ENCODE data around the gene KLHL10. TPM values are rescaled to one million over a fixed set of nuclear protein-coding genes. Genes with fewer than 3 reads are reported as not detected.
"Not testable (repeated sequence)": the region's sequence is repeated elsewhere in the genome, so short reads cannot be mapped to it uniquely, and the experiment has no call there.

KLHL10 gene
- total RNA-seq, 1 experiment from 2014 or later: not detected

- H3K4me3 ChIP-seq: no peak overlapping the region
- H3K9me3 ChIP-seq (replicated peaks): no peaks in the 10 kb centered on the region
- no peaks in the 10 kb centered on the region for H3K4me1 ChIP-seq (replicated peaks)
- no peak overlapping the region for H3K27ac ChIP-seq
- peaks cover 26% of the 10 kb centered on the region for H3K36me3 ChIP-seq
- DNase-seq (ENCODE audit: low read depth in 1 of 2, low spot score in 2 of 2): no peak
- no peaks in the 10 kb centered on the region for H3K27me3 ChIP-seq (replicated peaks)
Observed at GRCh38 chr17:41823141-41823524, 14.5 kb upstream of the KLHL10 start.

DNA sequence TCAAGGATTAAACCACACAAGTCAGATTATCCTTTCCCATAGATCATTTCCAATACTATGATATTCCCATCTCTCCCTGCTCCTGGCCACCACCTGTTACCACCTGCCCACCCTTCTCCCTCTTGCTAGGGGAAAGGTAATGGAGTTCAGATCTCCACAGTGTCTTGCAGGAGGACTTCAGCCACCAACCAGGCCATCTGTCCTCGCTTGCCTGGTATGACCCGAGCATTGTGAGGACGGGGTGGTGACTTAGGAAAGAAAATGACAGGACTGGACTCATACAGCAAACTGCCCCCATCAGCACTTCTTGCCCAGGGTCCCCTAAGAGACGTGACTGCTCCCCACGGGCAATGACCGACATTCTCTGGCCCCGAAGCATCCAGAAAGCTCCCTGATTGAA is 14.0 kb upstream of the KLHL10 start:
- Histone ChIP-seq H3K4me3 (no peak overlapping the region), H3K9me3 (replicated peaks) (no peaks in the 10 kb centered on the region), H3K27ac (no peak overlapping the region), H3K27me3 (replicated peaks) (no peaks in the 10 kb centered on the region), H3K36me3 (peaks cover 23% of the 10 kb centered on the region; the same call in 1 of the 2 replicates), H3K4me1 (replicated peaks) (no peaks in the 10 kb centered on the region)
- DNase-seq (ENCODE audit: low read depth in 1 of 2, low spot score in 2 of 2): no peak

DNA sequence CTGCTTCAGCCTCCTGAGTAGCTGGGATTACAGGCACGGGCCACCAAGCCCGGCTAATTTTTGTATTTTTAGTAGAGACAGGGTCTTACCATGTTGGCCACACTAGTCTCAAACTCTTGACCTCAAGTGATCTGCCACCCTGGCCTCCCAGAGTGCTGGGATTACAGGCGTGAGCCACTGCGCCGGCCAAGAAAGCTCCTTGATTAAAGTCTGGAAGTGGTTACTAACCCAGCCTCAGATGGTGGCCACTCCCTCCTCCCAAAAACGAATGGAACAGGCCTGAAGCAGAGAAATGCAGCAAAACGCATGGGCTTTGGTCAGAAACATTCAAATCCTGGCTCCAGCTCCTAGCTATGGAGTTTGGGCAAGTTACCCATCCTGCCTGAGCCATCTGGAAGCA is 13.5 kb upstream of the KLHL10 start:
- H3K4me3 ChIP-seq: no peak overlapping the region
- H3K27me3 ChIP-seq (replicated peaks): no peaks in the 10 kb centered on the region
- DNase-seq (ENCODE audit: low read depth in 1 of 2, low spot score in 2 of 2): no peak
- H3K9me3 ChIP-seq (replicated peaks): no peaks in the 10 kb centered on the region
- H3K27ac ChIP-seq: no peak overlapping the region
- H3K4me1 ChIP-seq (replicated peaks): no peaks in the 10 kb centered on the region
- peaks cover 27% of the 10 kb centered on the region; the same call in 1 of the 2 replicates for H3K36me3 ChIP-seq

- Histone ChIP-seq H3K27me3 (replicated peaks) (no peaks in the 10 kb centered on the region), H3K36me3 (peaks cover 31% of the 10 kb centered on the region), H3K4me3 (no peak overlapping the region), H3K4me1 (replicated peaks) (no peaks in the 10 kb centered on the region), H3K9me3 (replicated peaks) (no peaks in the 10 kb centered on the region), H3K27ac (no peak overlapping the region)
- no peak for DNase-seq (ENCODE audit: low read depth in 1 of 2, low spot score in 2 of 2)
Observed at GRCh38 chr17:41825175-41825845, 12.3 kb upstream of the KLHL10 start.

- not testable (repeated sequence) for H3K27ac ChIP-seq; H3K9me3 ChIP-seq (replicated peaks); H3K4me3 ChIP-seq; DNase-seq (ENCODE audit: low read depth in 1 of 2, low spot score in 2 of 2); H3K4me1 ChIP-seq (replicated peaks); H3K27me3 ChIP-seq (replicated peaks)
- H3K36me3 ChIP-seq: peaks cover 43% of the 10 kb centered on the region
Observed at GRCh38 chr17:41829961-41830360, 7.7 kb upstream of the KLHL10 start.

GRCh38 chr17:41835214-41835799 is 2.3 kb upstream of the KLHL10 start:
- no peaks in the 10 kb centered on the region for H3K27me3 ChIP-seq (replicated peaks)
- peak overlapping the region; percentile 92 for H3K4me3 ChIP-seq
- H3K36me3 ChIP-seq: peaks cover 26% of the 10 kb centered on the region
- DNase-seq (ENCODE audit: low read depth in 1 of 2, low spot score in 2 of 2): no peak
- peaks cover 9% of the 10 kb centered on the region for H3K4me1 ChIP-seq (replicated peaks)
- no peak overlapping the region for H3K27ac ChIP-seq
- no peaks in the 10 kb centered on the region for H3K9me3 ChIP-seq (replicated peaks)

GRCh38 chr17:41835800-41836549 is 1.6 kb upstream of the KLHL10 start, which contains the start of gene NT5C3B:
Gene NT5C3B, minus strand, starts transcription at chr17:41836232. Its CDS starts 39 bp downstream, at chr17:41836193.
- DNase-seq (ENCODE audit: low read depth in 1 of 2, low spot score in 2 of 2): peak; percentile 58 to 59
- H3K36me3 ChIP-seq: peaks cover 20% of the 10 kb centered on the region
- peak within 1 kb of the TSS; percentile 92 for H3K4me3 ChIP-seq
- peak within 1 kb of the TSS; percentile 29; the same call in 1 of the 2 replicates for H3K27ac ChIP-seq
- no peaks in the 10 kb centered on the region for H3K9me3 ChIP-seq (replicated peaks)
- H3K4me1 ChIP-seq (replicated peaks): peaks cover 9% of the 10 kb centered on the region
- no peaks in the 10 kb centered on the region for H3K27me3 ChIP-seq (replicated peaks)

- Histone ChIP-seq H3K9me3 (replicated peaks) (no peaks in the 10 kb centered on the region), H3K4me3 (peak overlapping the region; percentile 92), H3K4me1 (replicated peaks) (peaks cover 9% of the 10 kb centered on the region), H3K27ac (no peak overlapping the region), H3K36me3 (peaks cover 16% of the 10 kb centered on the region), H3K27me3 (replicated peaks) (no peaks in the 10 kb centered on the region)
- no peak for DNase-seq (ENCODE audit: low read depth in 1 of 2, low spot score in 2 of 2)
Observed at GRCh38 chr17:41836550-41837196, 952 bp upstream of the KLHL10 start.

GRCh38 chr17:41839448-41839847 is 1.8 kb downstream of the KLHL10 start:
- H3K27ac ChIP-seq; H3K9me3 ChIP-seq (replicated peaks); H3K4me1 ChIP-seq (replicated peaks); H3K36me3 ChIP-seq; H3K4me3 ChIP-seq; H3K27me3 ChIP-seq (replicated peaks); DNase-seq (ENCODE audit: low read depth in 1 of 2, low spot score in 2 of 2): not testable (repeated sequence)

DNA sequence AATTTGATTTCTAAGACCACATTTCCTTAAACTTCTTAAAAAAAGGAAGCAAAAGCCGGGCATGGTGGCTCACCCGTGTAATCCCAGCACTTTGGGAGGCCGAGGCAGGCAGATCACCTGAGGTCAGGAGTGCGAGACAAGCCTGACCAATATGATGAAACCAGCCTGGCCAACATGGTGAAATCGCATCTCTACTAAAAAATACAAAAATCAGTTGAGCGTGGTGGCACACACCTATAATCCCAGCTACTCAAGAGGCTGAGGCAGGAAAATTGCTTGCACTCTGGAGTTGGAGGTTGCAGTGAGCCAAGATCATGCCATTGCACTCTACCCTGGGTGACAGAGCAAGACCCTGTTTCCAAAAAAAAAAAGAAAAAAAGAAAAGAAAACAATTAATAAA is 3.2 kb downstream of the KLHL10 start:
- not testable (repeated sequence) for H3K4me1 ChIP-seq (replicated peaks); H3K27ac ChIP-seq; H3K27me3 ChIP-seq (replicated peaks); H3K36me3 ChIP-seq; H3K9me3 ChIP-seq (replicated peaks); DNase-seq (ENCODE audit: low read depth in 1 of 2, low spot score in 2 of 2); H3K4me3 ChIP-seq

GRCh38 chr17:41844971-41845370 is 7.3 kb downstream of the KLHL10 start:
- no peak overlapping the region for H3K4me3 ChIP-seq
- H3K4me1 ChIP-seq (replicated peaks): no peaks in the 10 kb centered on the region
- no peaks in the 10 kb centered on the region for H3K27me3 ChIP-seq (replicated peaks)
- no peak overlapping the region for H3K27ac ChIP-seq
- DNase-seq (ENCODE audit: low read depth in 1 of 2, low spot score in 2 of 2): no peak
- no peaks in the 10 kb centered on the region for H3K9me3 ChIP-seq (replicated peaks)
- H3K36me3 ChIP-seq: 0 out of 2 replicates have a peak, but pooled peaks cover 10% of the 10 kb centered on the region

DNA sequence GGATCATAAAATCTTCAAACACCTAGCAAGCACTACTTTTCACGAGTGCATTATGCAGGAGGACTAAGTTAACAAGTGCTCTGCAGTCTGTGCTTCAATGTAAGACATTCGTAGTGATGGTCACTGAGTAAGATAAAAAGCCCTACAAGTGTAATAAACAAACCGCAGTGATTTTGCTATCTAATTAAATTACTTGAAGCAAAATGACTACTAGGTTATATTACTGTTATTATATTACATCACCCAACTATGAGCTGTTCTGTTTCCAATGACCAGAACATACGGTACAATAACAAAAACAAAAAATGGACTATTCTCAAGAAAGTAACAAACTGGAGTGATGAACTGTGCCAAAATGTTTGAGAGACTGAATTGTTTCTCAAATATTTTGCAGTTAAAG is 11.2 kb downstream of the KLHL10 start:
- DNase-seq (ENCODE audit: low read depth in 1 of 2, low spot score in 2 of 2): no peak
- Histone ChIP-seq H3K36me3 (peaks cover 24% of the 10 kb centered on the region), H3K9me3 (replicated peaks) (no peaks in the 10 kb centered on the region), H3K27me3 (replicated peaks) (no peaks in the 10 kb centered on the region), H3K27ac (no peak overlapping the region), H3K4me3 (no peak overlapping the region), H3K4me1 (replicated peaks) (no peaks in the 10 kb centered on the region)

DNA sequence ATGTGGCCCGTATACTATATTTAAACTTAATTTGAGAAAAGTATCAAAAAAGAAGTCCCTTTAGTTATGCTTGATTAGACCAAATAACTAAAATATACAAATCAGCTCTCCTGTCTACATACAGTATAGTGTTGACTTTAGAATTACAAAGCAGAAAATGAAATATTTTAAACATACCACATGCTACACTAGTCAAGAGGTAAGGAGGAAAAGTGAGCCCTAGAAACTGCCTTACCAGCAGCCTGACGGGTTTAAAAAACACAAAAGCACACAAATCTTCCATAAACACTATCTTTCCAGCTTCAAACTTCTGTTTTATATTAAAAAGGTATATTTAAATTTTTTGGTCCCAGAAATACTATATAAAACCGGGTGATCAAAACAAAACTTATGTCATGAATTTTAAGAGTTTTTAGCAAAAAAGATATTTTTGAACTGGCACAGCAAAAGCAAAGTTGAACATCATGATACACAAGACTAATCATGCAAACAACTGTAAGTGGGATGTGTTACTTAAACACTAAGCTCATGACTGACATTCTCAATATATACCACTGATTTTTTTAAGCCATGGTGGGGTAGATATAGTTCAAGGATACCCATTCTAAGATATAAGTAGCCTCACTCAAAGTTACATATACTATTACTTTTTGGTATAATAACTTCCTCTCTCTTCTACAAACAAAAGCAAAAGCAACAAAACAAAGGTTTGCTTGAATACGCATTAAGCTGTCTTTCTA is 11.8 kb downstream of the KLHL10 start:
- Histone ChIP-seq H3K36me3 (peaks cover 31% of the 10 kb centered on the region), H3K4me1 (replicated peaks) (no peaks in the 10 kb centered on the region), H3K4me3 (no peak overlapping the region), H3K9me3 (replicated peaks) (0 out of 2 replicates have a peak, but pooled peaks cover 1% of the 10 kb centered on the region), H3K27ac (no peak overlapping the region), H3K27me3 (replicated peaks) (no peaks in the 10 kb centered on the region)
- no peak for DNase-seq (ENCODE audit: low read depth in 1 of 2, low spot score in 2 of 2)

Data from SJSA1 (cell line).